Measurements from ENCODE around the gene TNFRSF1A.

GRCh38 chr12:6336889-6337853, 4.7 kb downstream of the TNFRSF1A start:
- TF ChIP-seq POLR2A (IDR thresholded peaks at IDR 0.05; ENCODE audit: low read depth, low read length) (no peak), POLR2AphosphoS5 (IDR thresholded peaks at IDR 0.05; ENCODE audit: low read depth, low read length) (no peak), TAF1 (IDR thresholded peaks at IDR 0.05; ENCODE audit: low read depth, low read length) (no peak), POU2F2 (IDR thresholded peaks at IDR 0.05; ENCODE audit: low read depth, low read length) (no peak), PAX5 (IDR thresholded peaks at IDR 0.05; ENCODE audit: insufficient read depth, low read length, severe bottlenecking) (no peak)

Data from GM12891 (cell line).